C4-2B (cell line): Measurements from ENCODE around the gene ZBP1.

Experiments
- CTCF ChIP-seq: fragments of 450-650 bp; conservative IDR thresholded peaks from 2 replicates; pipeline ENCODE4 v1.5.1; 2017; ENCODE audit warnings: mild to moderate bottlenecking
- ZFX ChIP-seq: fragments of 450-650 bp; IDR thresholded peaks from 2 replicates; pipeline ENCODE4 v1.6.1; 2017

DNA sequence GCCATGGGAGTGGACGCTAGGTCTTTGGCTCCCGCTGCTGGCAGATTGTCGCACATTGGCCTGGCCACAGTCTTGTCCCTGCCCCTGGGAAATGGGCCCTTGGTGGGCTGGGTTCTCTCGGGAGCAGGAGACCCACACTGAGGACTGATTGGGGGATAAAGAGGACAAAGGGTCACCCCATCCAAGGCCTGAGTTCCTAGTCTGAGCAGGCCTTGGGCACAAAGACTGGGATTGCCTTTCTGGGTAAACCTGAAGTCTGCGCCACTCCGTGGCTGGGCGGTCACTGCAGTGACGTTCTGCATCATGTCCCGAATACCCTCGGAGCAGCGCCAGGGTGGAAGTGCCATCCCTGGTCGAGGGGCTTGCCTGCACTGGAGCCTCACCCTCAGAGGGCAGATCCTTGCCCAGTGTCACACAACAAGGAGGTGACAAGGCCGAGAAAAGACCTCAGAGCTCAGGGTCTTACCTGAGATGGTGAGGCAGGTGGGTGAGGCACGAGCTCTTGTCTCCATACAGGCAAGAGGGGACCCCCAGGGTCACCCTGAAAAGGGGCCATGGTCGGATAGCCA lies 36.1 kb upstream of the ZBP1 start:
- TF ChIP-seq ZFX: no peak
- TF ChIP-seq CTCF: no peak
